Activated gamma-delta T cell treated with Interleukin-2 at 50 U/mL for 16 hours (primary cell): Measurements from ENCODE around the gene ME2.
"Not testable (repeated sequence)": the region's sequence is repeated elsewhere in the genome, so short reads cannot be mapped to it uniquely, and the experiment has no call there.

ENCODE experiments used
- DNase-seq: peaks from one replicate; pipeline ENCODE4 v3.0.0-alpha.2; 2020

ME2 gene

GRCh38 chr18:50981381-50981780, 102.5 kb downstream of the ME2 start:
- DNase-seq, result no peak

GRCh38 chr18:50982086-50982801, 103.3 kb downstream of the ME2 start:
- DNase-seq, result no peak

- no peak for DNase-seq
Measured at GRCh38 chr18:50982802-50983179, 103.9 kb downstream of the ME2 start.

- no peak for DNase-seq
Measured at GRCh38 chr18:50986360-50987087, 107.6 kb downstream of the ME2 start.

DNA sequence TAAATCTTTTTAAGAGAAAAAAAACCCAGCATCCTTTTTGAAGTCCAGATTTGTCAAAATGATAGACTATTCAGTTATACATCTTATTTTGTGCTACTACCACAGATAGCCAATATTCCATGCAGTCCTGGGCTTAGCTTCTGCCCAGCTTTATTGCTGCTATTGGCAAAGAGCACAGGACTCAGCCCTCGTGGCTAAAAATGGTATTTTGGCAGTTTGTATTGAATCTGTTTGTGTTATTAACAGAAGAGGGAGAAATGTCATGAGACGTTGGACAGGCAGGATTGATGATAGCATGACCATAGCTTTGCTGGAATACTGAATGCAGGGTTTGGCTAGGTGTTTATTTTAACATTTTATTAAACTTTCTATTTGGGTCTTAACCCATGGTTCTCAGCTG, 108.3 kb downstream of the ME2 start:
- no peak for DNase-seq

- DNase-seq, result no peak
Measured at GRCh38 chr18:50989711-50990110, 110.8 kb downstream of the ME2 start.

GRCh38 chr18:50992351-50992762, 113.4 kb downstream of the ME2 start:
- DNase-seq, result no peak

DNA sequence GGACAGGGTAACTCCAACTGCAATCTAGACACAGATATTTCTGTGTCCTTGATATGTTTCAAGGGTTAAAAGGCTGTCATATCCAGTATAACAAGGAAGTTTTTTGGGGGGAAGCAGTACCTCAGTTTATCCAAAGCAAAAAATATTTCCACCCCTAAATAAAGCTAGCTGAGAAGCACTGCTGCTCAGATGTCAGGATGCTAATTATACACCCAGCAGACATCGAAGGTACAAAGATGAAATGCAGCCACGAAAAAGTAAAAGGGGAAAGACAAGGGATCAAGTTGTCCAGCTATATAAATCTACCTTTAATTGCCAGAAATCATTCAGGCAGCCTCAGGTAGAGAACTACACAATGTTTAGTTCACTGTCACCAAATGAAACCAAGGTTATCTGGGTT, 115.1 kb downstream of the ME2 start:
- DNase-seq, result no peak

GRCh38 chr18:51003174-51003573, 124.3 kb downstream of the ME2 start:
- DNase-seq, result not testable (repeated sequence)
